Activated naive CD8-positive, alpha-beta T cell treated with anti-CD3 and anti-CD28 coated beads for 36 hours (primary cell): ENCODE measurements around the gene KRTAP5-5. TPM values are rescaled to one million over a fixed set of nuclear protein-coding genes. Genes with fewer than 3 reads are reported as not detected.

Source experiments
- DNase-seq: peaks from one replicate; pipeline ENCODE4 v3.0.0; 2021
- H3K27ac Mint-ChIP-seq: one replicate; pipeline ENCODE4 v1.8.0; 2022; ENCODE audit warnings: mild to moderate bottlenecking, moderate library complexity, mixed read lengths
- H3K27me3 Mint-ChIP-seq: one replicate; pipeline ENCODE4 v1.8.0; 2022; ENCODE audit warnings: mild to moderate bottlenecking, mixed read lengths
- H3K36me3 Mint-ChIP-seq: one replicate; pipeline ENCODE4 v1.8.0; 2021; ENCODE audit warnings: mild to moderate bottlenecking, mixed read lengths
- H3K4me1 Mint-ChIP-seq: one replicate; pipeline ENCODE4 v1.8.0; 2021; ENCODE audit warnings: mixed read lengths
- H3K4me3 Mint-ChIP-seq: one replicate; pipeline ENCODE4 v1.8.0; 2022; ENCODE audit warnings: mild to moderate bottlenecking, moderate library complexity, mixed read lengths
- H3K9me3 Mint-ChIP-seq: one replicate; pipeline ENCODE4 v1.8.0; 2022; ENCODE audit warnings: mixed read lengths
- total RNA-seq, 2 experiments: library from RNA; stranded (reverse); gene quantifications; one replicate each; pipeline ENCODE4 v1.2.3, GENCODE V29; 2021

Gene KRTAP5-5
- total RNA-seq, 2 experiments from 2014 or later: not detected

GRCh38 chr11:1628506-1629325 lies 859 bp upstream of the KRTAP5-5 start:
- H3K27ac Mint-ChIP-seq: no peak overlapping the region
- peaks cover 9% of the 10 kb centered on the region for H3K4me1 Mint-ChIP-seq
- DNase-seq: peak; percentile 64
- H3K36me3 Mint-ChIP-seq: no peaks in the 10 kb centered on the region
- H3K27me3 Mint-ChIP-seq: peaks cover 22% of the 10 kb centered on the region
- H3K9me3 Mint-ChIP-seq: no peaks in the 10 kb centered on the region
- H3K4me3 Mint-ChIP-seq: no peak overlapping the region

- Mint-ChIP-seq H3K9me3 (no peaks in the 10 kb centered on the region), H3K4me3 (no peak overlapping the region), H3K36me3 (no peaks in the 10 kb centered on the region), H3K4me1 (peaks cover 9% of the 10 kb centered on the region), H3K27ac (no peak overlapping the region), H3K27me3 (peaks cover 26% of the 10 kb centered on the region)
- DNase-seq: no peak
Observed at GRCh38 chr11:1630271-1630670, 696 bp downstream of the KRTAP5-5 start.

- Mint-ChIP-seq H3K36me3 (no peaks in the 10 kb centered on the region), H3K27me3 (peaks cover 26% of the 10 kb centered on the region), H3K9me3 (no peaks in the 10 kb centered on the region), H3K4me3 (no peak overlapping the region), H3K27ac (no peak overlapping the region), H3K4me1 (peaks cover 9% of the 10 kb centered on the region)
- DNase-seq: no peak
Observed at GRCh38 chr11:1631066-1631568, 1.5 kb downstream of the KRTAP5-5 start.

DNA sequence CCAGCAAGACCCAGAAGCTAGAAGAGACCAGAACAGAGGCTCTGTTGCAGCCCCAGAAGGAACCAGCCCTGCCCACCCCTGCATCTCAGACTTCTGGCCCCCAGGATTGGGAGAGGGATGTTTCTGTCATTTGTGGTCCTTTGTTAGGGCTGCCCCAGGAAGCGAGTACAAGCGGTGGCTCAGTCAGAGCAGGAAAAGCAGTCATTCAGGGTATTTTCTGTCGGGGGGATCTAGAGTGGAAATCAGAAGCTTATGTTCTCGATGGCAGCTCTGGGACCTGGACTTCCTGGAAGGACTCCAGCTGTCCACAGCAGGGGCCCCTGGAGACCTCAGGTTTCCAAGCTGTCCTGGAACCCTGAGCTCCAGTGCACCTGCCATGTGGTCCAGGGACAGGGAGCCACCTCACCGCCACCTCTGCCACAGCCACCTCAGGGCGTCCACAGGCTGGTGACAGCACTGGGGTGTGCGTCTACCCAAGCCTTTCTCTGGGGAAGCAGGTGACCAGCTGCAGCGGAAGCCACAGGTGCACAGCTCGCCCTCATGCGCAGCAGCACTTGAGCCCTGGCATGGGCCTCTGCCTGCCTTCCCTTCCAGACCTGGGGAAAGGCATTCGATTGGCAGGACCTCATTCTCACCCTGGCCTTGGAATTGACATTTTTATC lies 2.6 kb downstream of the KRTAP5-5 start:
- Mint-ChIP-seq H3K9me3 (no peaks in the 10 kb centered on the region), H3K36me3 (no peaks in the 10 kb centered on the region), H3K27me3 (peaks cover 26% of the 10 kb centered on the region), H3K27ac (no peak overlapping the region), H3K4me3 (no peak overlapping the region), H3K4me1 (peaks cover 9% of the 10 kb centered on the region)
- no peak for DNase-seq

DNA sequence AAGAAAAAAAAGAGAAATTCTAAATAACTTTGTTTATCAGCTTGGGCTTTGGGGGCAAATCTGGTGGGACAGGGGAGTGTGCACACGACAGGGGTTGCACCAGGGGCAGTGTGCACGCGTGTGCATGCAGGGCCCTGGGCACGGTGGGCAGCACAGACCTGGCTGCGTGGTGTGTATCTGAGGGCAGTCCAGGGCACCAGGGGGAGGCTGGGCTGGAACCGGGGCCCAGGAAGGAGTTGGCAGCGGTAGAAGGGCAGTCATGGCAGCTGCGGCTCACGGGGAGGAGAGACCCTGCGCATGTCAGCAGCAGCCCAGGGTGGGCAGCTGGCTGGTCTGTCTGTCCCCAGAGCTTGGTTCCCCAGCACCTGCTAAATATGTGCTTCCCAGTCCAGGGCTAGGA lies 4.3 kb downstream of the KRTAP5-5 start:
- Mint-ChIP-seq H3K4me1 (peaks cover 9% of the 10 kb centered on the region), H3K9me3 (no peaks in the 10 kb centered on the region), H3K27ac (no peak overlapping the region), H3K4me3 (no peak overlapping the region), H3K36me3 (no peaks in the 10 kb centered on the region), H3K27me3 (peaks cover 24% of the 10 kb centered on the region)
- DNase-seq: no peak

- Mint-ChIP-seq H3K27ac (no peak overlapping the region), H3K9me3 (no peaks in the 10 kb centered on the region), H3K4me1 (peaks cover 6% of the 10 kb centered on the region), H3K4me3 (no peak overlapping the region), H3K27me3 (peaks cover 27% of the 10 kb centered on the region), H3K36me3 (no peaks in the 10 kb centered on the region)
- DNase-seq: no peak
Observed at GRCh38 chr11:1636291-1636950, 6.8 kb downstream of the KRTAP5-5 start.

GRCh38 chr11:1637628-1638027 lies 8.1 kb downstream of the KRTAP5-5 start:
- Mint-ChIP-seq H3K4me1 (peaks cover 2% of the 10 kb centered on the region), H3K9me3 (no peaks in the 10 kb centered on the region), H3K4me3 (no peak overlapping the region), H3K27ac (no peak overlapping the region), H3K36me3 (no peaks in the 10 kb centered on the region), H3K27me3 (peaks cover 24% of the 10 kb centered on the region)
- no peak for DNase-seq

GRCh38 chr11:1638344-1638743 lies 8.8 kb downstream of the KRTAP5-5 start:
- Mint-ChIP-seq H3K27me3 (peaks cover 24% of the 10 kb centered on the region), H3K4me1 (no peaks in the 10 kb centered on the region), H3K9me3 (no peaks in the 10 kb centered on the region), H3K36me3 (no peaks in the 10 kb centered on the region), H3K4me3 (no peak overlapping the region), H3K27ac (no peak overlapping the region)
- DNase-seq: no peak

GRCh38 chr11:1639102-1639620 lies 9.6 kb downstream of the KRTAP5-5 start:
- Mint-ChIP-seq H3K9me3 (no peaks in the 10 kb centered on the region), H3K27ac (no peak overlapping the region), H3K27me3 (peaks cover 26% of the 10 kb centered on the region), H3K4me3 (no peak overlapping the region), H3K36me3 (no peaks in the 10 kb centered on the region), H3K4me1 (no peaks in the 10 kb centered on the region)
- no peak for DNase-seq

GRCh38 chr11:1639666-1640065 lies 10.1 kb downstream of the KRTAP5-5 start:
- Mint-ChIP-seq H3K36me3 (no peaks in the 10 kb centered on the region), H3K27me3 (peaks cover 28% of the 10 kb centered on the region), H3K4me3 (no peak overlapping the region), H3K9me3 (no peaks in the 10 kb centered on the region), H3K27ac (no peak overlapping the region), H3K4me1 (no peaks in the 10 kb centered on the region)
- DNase-seq: no peak

GRCh38 chr11:1640076-1640946 lies 10.7 kb downstream of the KRTAP5-5 start:
- DNase-seq: no peak
- peaks cover 27% of the 10 kb centered on the region for H3K27me3 Mint-ChIP-seq
- no peaks in the 10 kb centered on the region for H3K4me1 Mint-ChIP-seq
- no peak overlapping the region for H3K4me3 Mint-ChIP-seq
- H3K27ac Mint-ChIP-seq: no peak overlapping the region
- H3K36me3 Mint-ChIP-seq: no peaks in the 10 kb centered on the region
- H3K9me3 Mint-ChIP-seq: no peaks in the 10 kb centered on the region

DNA sequence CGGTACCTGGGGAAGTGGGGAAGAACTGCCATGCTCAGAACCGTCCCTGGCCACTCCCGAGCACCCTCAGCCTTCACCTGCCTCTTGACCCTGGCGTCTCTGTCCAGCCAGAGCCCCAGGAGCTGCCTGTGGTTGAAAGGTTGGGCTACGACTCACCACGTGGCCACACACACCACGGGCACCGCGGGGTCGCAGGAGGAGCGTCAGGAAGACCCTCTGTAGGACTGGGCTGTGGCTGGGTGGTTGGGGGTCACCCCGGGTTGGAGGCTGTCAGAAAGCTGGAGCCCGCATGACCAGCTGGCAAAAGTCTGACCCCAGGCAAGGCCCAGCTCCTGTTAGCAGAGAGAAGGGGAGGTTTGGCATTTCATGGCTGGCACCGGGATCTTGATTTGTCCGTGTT lies 11.5 kb downstream of the KRTAP5-5 start:
- Mint-ChIP-seq H3K4me1 (no peaks in the 10 kb centered on the region), H3K36me3 (no peaks in the 10 kb centered on the region), H3K27me3 (peaks cover 27% of the 10 kb centered on the region), H3K4me3 (no peak overlapping the region), H3K27ac (no peak overlapping the region), H3K9me3 (no peaks in the 10 kb centered on the region)
- DNase-seq: no peak

GRCh38 chr11:1642288-1643145 lies 12.9 kb downstream of the KRTAP5-5 start:
- H3K27me3 Mint-ChIP-seq: peaks cover 29% of the 10 kb centered on the region
- no peak overlapping the region for H3K4me3 Mint-ChIP-seq

More at GRCh38 chr11:1642288-1643145, 12.9 kb downstream of the KRTAP5-5 start:
- no peaks in the 10 kb centered on the region for H3K4me1 Mint-ChIP-seq
- no peak overlapping the region for H3K27ac Mint-ChIP-seq
- no peak for DNase-seq
- H3K36me3 Mint-ChIP-seq: no peaks in the 10 kb centered on the region
- H3K9me3 Mint-ChIP-seq: no peaks in the 10 kb centered on the region
